Inflammatory macrophage treated with lipopolysaccharide for 4 hours (primary cell): ENCODE measurements around the gene SLC15A2.

Experiments used
- DNase-seq: peaks from one replicate; pipeline ENCODE4 v3.0.0-alpha.2; 2020

Gene SLC15A2

DNA sequence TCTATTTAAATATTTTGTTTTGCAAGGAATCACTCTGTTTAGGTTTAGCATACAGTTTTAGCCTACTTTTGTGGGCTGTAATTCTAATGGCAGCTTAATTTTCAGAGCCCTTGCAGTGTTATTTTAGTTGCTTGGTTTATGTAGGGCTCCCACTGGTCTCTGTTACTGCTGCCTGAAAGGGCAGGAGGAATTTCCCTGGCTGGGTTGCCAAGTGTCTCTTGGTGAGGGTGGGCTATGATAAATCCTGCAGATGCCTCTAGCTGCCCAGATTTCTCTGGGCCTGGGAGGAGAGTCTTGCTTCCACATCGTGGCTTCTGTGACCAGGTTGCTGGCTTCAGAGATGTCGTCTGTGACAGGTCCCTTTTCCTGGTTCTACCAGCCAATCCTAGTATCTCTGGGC, 91.6 kb downstream of the SLC15A2 start:
- DNase-seq = no peak

DNA sequence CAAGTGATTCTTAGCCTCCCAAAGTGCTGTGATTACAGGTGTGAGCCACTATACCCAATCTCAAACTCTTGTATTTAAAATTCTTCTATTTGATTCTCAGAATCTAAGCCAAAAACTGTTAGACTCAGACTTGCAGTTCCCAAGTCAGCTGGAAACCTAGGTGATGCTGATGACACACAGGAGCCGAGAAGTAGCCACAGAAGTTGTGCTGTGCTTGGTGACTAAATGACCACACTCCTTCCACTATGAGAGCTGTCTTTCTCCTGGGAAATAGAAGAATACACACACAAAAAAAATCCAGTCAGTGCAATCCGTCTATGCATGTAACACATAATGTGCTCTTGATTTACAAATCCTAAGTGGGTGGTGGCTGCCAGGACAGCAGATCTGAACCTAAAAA, 93.9 kb downstream of the SLC15A2 start:
- DNase-seq = no peak

DNA sequence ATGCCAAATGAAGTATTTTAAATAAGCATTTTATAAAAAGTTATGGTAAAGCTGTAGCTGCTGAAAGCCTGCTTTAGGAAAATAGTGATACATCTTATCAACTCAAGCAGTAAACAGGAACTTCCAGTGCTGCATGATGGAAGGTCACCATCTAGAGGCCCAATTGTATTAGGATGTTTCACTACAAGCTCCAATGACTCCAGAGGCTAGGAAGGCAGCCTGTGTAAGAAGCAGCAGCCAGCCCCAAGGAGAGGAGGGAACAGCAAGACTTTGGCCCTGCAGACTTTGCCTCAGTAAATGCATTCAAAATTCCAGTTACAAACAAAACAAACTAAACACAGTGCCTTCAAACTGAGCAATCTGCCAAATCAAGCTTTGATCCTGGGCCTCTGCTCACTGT, 95.7 kb downstream of the SLC15A2 start:
- peak; percentile 68 for DNase-seq

DNA sequence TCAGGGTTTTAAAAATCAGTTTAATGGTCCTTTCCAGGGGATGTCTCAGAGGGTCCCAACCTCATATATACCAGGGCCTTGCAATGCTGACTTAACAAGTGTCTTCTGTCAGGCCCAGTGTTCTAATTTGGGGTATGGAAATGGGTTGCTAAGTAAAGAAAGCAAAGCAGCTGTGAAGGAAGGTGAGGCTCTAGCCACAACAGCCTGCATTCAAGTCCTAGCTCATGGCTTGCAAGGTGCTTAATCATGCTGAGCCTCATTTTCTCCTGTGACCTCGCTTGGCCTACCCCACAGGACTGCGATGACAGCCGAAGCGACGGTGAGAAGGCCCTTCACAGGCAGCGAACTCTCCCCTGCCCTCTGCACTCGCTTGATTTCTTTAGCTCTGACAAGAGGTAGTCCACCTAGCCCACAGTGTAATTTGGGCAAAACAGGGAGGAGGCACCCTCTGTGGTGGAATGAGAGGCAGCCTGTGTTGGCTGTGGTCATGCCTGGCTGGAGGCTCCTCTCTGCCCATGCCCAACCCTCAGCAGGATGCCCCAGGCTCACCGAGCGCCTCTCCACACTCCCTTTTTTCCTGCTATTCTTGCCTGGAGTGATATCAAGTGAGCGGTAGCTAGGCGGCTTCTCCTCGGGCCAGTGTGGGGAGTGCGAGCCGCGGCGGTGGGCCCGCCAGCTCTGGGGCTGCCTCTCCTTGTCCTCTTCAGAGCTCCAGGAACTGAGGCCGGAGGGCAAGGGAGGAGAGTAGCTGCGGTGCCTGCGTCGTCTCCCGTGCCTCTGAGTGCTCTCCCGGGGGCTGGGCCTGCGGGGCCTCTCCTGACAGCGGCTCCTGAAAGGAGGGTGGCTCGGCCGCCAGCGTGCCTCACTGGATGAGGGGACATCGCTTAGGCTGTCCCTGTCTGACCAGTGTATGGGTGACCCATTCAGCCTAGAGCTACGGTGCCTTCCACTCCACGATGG, 98.7 kb downstream of the SLC15A2 start:
- no peak for DNase-seq
